ENCODE measurements around the gene LARGE1. TPM values are rescaled to one million over a fixed set of nuclear protein-coding genes. Genes with fewer than 3 reads are reported as not detected.

Gene LARGE1
- polyA plus RNA-seq, 3 donors = 0.05 to 0.13 TPM; not detected in 1

- no peak overlapping the region for H3K4me2 ChIP-seq (replicated peaks; ENCODE audit: extremely low read depth, low read length, poor library complexity, severe bottlenecking)
- no peaks in the 10 kb centered on the region for H4K20me1 ChIP-seq (ENCODE audit: insufficient read depth, low read length)
- WGBS (ENCODE audit: insufficient coverage) = 93% methylated on average over 6 of the region's 7 CpGs
- no peak overlapping the region for H3K4me3 Mint-ChIP-seq
- H3K79me2 ChIP-seq (ENCODE audit: insufficient read depth, low read length) = no peaks in the 10 kb centered on the region
- no peak overlapping the region for H3K4me3 ChIP-seq (replicated peaks in 1 of 3; ENCODE audit: low read depth in 2 of 3, low read length in 3 of 3)
- no peak overlapping the region for H3K9ac ChIP-seq (ENCODE audit: insufficient read depth, low read length, poor library complexity, severe bottlenecking)
- H3K27ac Mint-ChIP-seq = no peak overlapping the region
- TF ChIP-seq CTCF (IDR thresholded peaks at IDR 0.05) = no peak
- DNase-seq = no peak
- no peaks in the 10 kb centered on the region for H3K27me3 Mint-ChIP-seq (ENCODE audit: low read depth in 3 of 3)
- intact Hi-C loops (cut with micrococcal nuclease) = no loop called here
- H2AFZ ChIP-seq (ENCODE audit: insufficient read depth, low read depth, low read length, poor library complexity, severe bottlenecking) = no peak overlapping the region
- peaks cover 13 to 29% (median 16%) of the 10 kb centered on the region in 7 donors for H3K9me3 Mint-ChIP-seq
- no peaks in the 10 kb centered on the region for H3K4me1 ChIP-seq (ENCODE audit: control insufficient read depth in 1 of 2, insufficient read depth in 2 of 2, low read length in 2 of 2)
- H3K27ac ChIP-seq (ENCODE audit: low read depth in 1 of 2, low read length in 2 of 2) = no peak overlapping the region
- H3K9me3 ChIP-seq (replicated peaks in 1 of 2; ENCODE audit: control insufficient read depth in 1 of 2, insufficient read depth in 1 of 2, low read length in 2 of 2) = peaks cover 18 to 25% of the 10 kb centered on the region in 2 donors
- no peaks in the 10 kb centered on the region for H3K36me3 Mint-ChIP-seq
- no peaks in the 10 kb centered on the region for H3K4me1 Mint-ChIP-seq
- no peaks in the 10 kb centered on the region for H3K27me3 ChIP-seq (ENCODE audit: control insufficient read depth in 2 of 2, insufficient read depth in 2 of 2, low read length in 2 of 2)
- H3K36me3 ChIP-seq (replicated peaks in 1 of 2; ENCODE audit: control insufficient read depth in 1 of 2, insufficient read depth in 2 of 2, low read length in 2 of 2) = no peaks in the 10 kb centered on the region
Measured at GRCh38 chr22:33812360-33812977, 107.8 kb downstream of the LARGE1 start.

GRCh38 chr22:33811686-33812085 lies 108.6 kb downstream of the LARGE1 start:
- no peak overlapping the region for H3K27ac Mint-ChIP-seq
- 28% methylated on average over 5 of the region's 5 CpGs for WGBS (ENCODE audit: insufficient coverage)

More at GRCh38 chr22:33811686-33812085, 108.6 kb downstream of the LARGE1 start:
- Mint-ChIP-seq H3K36me3 (no peaks in the 10 kb centered on the region), H3K9me3 (peaks cover 10 to 29% (median 14%) of the 10 kb centered on the region in 7 donors), H3K27me3 (ENCODE audit: low read depth in 3 of 3) (no peaks in the 10 kb centered on the region), H3K4me1 (no peaks in the 10 kb centered on the region), H3K4me3 (no peak overlapping the region)
- no peak for TF ChIP-seq CTCF (IDR thresholded peaks at IDR 0.05)
- H3K4me1 ChIP-seq (ENCODE audit: control insufficient read depth in 1 of 2, insufficient read depth in 2 of 2, low read length in 2 of 2) = no peaks in the 10 kb centered on the region
- H3K9me3 ChIP-seq (replicated peaks in 1 of 2; ENCODE audit: control insufficient read depth in 1 of 2, insufficient read depth in 1 of 2, low read length in 2 of 2) = peaks cover 13 to 22% of the 10 kb centered on the region in 2 donors
- H3K27me3 ChIP-seq (ENCODE audit: control insufficient read depth in 2 of 2, insufficient read depth in 2 of 2, low read length in 2 of 2) = no peaks in the 10 kb centered on the region
- no peak overlapping the region for H3K4me3 ChIP-seq (replicated peaks in 1 of 3; ENCODE audit: low read depth in 2 of 3, low read length in 3 of 3)
- intact Hi-C loops (cut with micrococcal nuclease) = no loop called here
- no peak overlapping the region for H3K9ac ChIP-seq (ENCODE audit: insufficient read depth, low read length, poor library complexity, severe bottlenecking)
- H4K20me1 ChIP-seq (ENCODE audit: insufficient read depth, low read length) = no peaks in the 10 kb centered on the region
- no peaks in the 10 kb centered on the region for H3K36me3 ChIP-seq (replicated peaks in 1 of 2; ENCODE audit: control insufficient read depth in 1 of 2, insufficient read depth in 2 of 2, low read length in 2 of 2)
- H3K79me2 ChIP-seq (ENCODE audit: insufficient read depth, low read length) = no peaks in the 10 kb centered on the region
- DNase-seq = no peak
- H3K27ac ChIP-seq (ENCODE audit: low read depth in 1 of 2, low read length in 2 of 2) = no peak overlapping the region
- no peak overlapping the region for H3K4me2 ChIP-seq (replicated peaks; ENCODE audit: extremely low read depth, low read length, poor library complexity, severe bottlenecking)
- H2AFZ ChIP-seq (ENCODE audit: insufficient read depth, low read depth, low read length, poor library complexity, severe bottlenecking) = no peak overlapping the region
